Measurements from ENCODE around the gene HEXD. TPM values are rescaled to one million over a fixed set of nuclear protein-coding genes. Genes with fewer than 3 reads are reported as not detected.
"Not testable (repeated sequence)": the region's sequence is repeated elsewhere in the genome, so short reads cannot be mapped to it uniquely, and the experiment has no call there.

Gene HEXD
- total and polyA plus RNA-seq, 2 donors: 13.8 to 40.5 TPM

DNA sequence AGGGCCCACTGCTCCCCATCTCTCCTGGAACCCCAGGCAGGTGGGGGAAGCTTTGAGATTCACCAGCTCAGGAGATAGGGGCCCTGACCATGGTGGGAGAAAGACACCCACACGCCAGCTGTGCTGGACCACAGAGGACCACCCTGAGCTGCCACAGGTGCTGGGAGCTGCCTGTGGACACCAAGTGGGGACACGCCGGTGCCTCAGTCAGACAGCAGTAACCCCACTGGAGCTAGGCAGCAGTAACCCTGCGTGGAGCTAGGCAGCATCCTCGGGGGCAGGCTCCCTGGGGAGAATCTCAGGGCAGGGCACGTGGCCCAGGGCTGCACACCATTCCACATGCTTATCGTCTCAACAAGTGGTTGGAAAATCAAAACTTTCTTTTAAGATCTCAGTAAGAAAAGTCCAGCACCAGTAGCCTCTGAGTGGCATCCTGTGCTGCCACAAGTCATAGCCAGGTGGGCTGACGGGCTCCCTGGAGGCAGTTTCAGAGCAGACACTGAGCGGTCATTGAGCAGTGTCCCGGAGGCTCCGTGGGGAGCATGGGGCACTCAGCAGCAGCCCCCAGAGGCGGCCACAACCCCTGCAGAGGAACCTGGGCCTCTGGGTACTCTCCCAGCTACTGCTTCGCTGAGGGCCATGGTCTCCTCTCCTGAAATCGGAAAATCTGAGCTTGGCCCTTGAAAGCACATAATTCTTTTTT, 8.0 kb upstream of the HEXD start:
- no peak overlapping the region for H3K27ac ChIP-seq (ENCODE audit: low read depth)
- H3K36me3 ChIP-seq (ENCODE audit: insufficient read depth): no peaks in the 10 kb centered on the region
- no peak for DNase-seq (ENCODE audit: extremely low spot score)
- H3K4me1 ChIP-seq (ENCODE audit: insufficient read depth): no peaks in the 10 kb centered on the region
- no peak overlapping the region for H3K4me3 ChIP-seq (ENCODE audit: low read depth, low read length)
- 83% methylated on average over 14 of the region's 14 CpGs for WGBS

- Histone ChIP-seq H3K36me3 (ENCODE audit: insufficient read depth) (no peaks in the 10 kb centered on the region), H3K27ac (ENCODE audit: low read depth) (no peak overlapping the region), H3K4me3 (ENCODE audit: low read depth, low read length) (no peak overlapping the region), H3K4me1 (ENCODE audit: insufficient read depth) (no peaks in the 10 kb centered on the region)
- DNase-seq (ENCODE audit: extremely low spot score): no peak
- 94% methylated on average over 24 of the region's 24 CpGs for WGBS
Measured at GRCh38 chr17:82411396-82412053, 6.6 kb upstream of the HEXD start.

GRCh38 chr17:82412081-82412480, 6.1 kb upstream of the HEXD start:
- not testable (repeated sequence) for DNase-seq (ENCODE audit: extremely low spot score); H3K4me3 ChIP-seq (ENCODE audit: low read depth, low read length); H3K36me3 ChIP-seq (ENCODE audit: insufficient read depth); H3K27ac ChIP-seq (ENCODE audit: low read depth); H3K4me1 ChIP-seq (ENCODE audit: insufficient read depth)
- WGBS: 94% methylated on average over 16 of the region's 16 CpGs

- Histone ChIP-seq H3K4me3 (ENCODE audit: low read depth, low read length) (no peak overlapping the region), H3K36me3 (ENCODE audit: insufficient read depth) (no peaks in the 10 kb centered on the region), H3K4me1 (ENCODE audit: insufficient read depth) (no peaks in the 10 kb centered on the region), H3K27ac (ENCODE audit: low read depth) (no peak overlapping the region)
- WGBS: 88% methylated on average over 29 of the region's 29 CpGs
- no peak for DNase-seq (ENCODE audit: extremely low spot score)
Measured at GRCh38 chr17:82412535-82413520, 5.3 kb upstream of the HEXD start.

DNA sequence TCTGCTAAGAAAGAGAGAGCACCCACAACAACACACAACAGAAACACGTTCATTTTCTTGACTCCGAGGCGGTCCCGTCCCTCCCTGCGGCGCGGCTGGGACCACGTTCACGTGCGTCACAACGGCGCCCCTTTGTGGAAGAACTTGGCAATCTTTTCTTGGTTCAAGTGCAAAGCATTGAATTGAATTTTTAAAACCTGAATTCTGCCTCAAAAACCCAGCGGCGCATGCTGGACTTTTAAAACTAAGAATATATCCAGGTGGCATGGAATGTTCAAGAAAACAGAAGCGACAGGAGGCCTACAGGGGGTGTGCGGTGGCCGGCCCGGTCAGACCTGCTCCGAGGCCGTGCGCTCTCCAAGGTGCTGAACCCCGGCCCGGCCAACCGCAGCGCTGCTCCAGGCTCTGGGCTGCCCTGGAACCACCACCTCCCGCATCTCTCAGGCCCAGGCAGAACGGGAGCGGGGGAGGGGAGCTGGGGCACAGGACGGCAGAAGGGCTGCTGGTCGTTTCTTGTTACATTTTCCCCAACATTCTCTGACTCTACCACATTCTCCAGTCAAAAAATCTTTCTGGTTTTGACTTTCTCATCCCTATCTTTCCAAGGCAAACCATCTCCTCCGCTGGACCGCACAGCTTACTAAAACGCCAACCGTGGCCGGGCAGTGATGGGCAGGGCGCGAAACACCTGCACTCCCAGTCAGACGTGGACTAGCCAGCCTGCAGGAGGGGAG, 3.4 kb upstream of the HEXD start:
- Histone ChIP-seq H3K27ac (ENCODE audit: low read depth) (no peak overlapping the region), H3K4me3 (ENCODE audit: low read depth, low read length) (no peak overlapping the region), H3K4me1 (ENCODE audit: insufficient read depth) (no peaks in the 10 kb centered on the region), H3K36me3 (ENCODE audit: insufficient read depth) (no peaks in the 10 kb centered on the region)
- 20% methylated on average over 38 of the region's 38 CpGs for WGBS
- DNase-seq (ENCODE audit: extremely low spot score): no peak

GRCh38 chr17:82415336-82415735, 2.8 kb upstream of the HEXD start:
- Histone ChIP-seq H3K4me1 (ENCODE audit: insufficient read depth) (no peaks in the 10 kb centered on the region), H3K4me3 (ENCODE audit: low read depth, low read length) (no peak overlapping the region), H3K36me3 (ENCODE audit: insufficient read depth) (no peaks in the 10 kb centered on the region), H3K27ac (ENCODE audit: low read depth) (no peak overlapping the region)
- DNase-seq (ENCODE audit: extremely low spot score): no peak
- 89% methylated on average over 26 of the region's 26 CpGs for WGBS

DNA sequence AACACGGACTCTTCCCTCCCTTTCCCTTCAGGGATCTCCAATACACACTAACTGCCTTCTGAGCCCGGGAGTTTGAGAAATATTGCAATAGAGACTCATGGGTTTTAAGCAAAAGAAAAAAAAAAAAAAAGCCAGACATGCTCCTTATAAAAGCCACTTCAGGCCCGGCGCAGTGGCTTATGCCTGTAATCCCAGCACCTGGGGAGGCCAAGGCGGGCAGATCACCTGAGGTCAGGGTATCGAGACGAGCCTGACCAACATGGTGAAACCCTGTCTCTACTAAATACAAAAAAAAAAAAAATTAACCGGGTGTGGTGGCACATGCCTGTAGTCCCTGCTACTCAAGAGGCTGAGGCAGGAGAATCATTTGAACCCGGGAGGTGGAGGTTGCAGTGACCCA, 2.4 kb upstream of the HEXD start:
- no peak overlapping the region for H3K4me3 ChIP-seq (ENCODE audit: low read depth, low read length)
- no peak for DNase-seq (ENCODE audit: extremely low spot score)
- no peaks in the 10 kb centered on the region for H3K36me3 ChIP-seq (ENCODE audit: insufficient read depth)
- no peak overlapping the region for H3K27ac ChIP-seq (ENCODE audit: low read depth)
- H3K4me1 ChIP-seq (ENCODE audit: insufficient read depth): no peaks in the 10 kb centered on the region
- 90% methylated on average over 9 of the region's 9 CpGs for WGBS

- Histone ChIP-seq H3K36me3 (ENCODE audit: insufficient read depth) (no peaks in the 10 kb centered on the region), H3K27ac (ENCODE audit: low read depth) (no peak overlapping the region), H3K4me1 (ENCODE audit: insufficient read depth) (no peaks in the 10 kb centered on the region), H3K4me3 (ENCODE audit: low read depth, low read length) (no peak overlapping the region)
- WGBS: 95% methylated on average over 4 of the region's 4 CpGs
- DNase-seq (ENCODE audit: extremely low spot score): no peak
Measured at GRCh38 chr17:82416264-82416663, 1.9 kb upstream of the HEXD start.

DNA sequence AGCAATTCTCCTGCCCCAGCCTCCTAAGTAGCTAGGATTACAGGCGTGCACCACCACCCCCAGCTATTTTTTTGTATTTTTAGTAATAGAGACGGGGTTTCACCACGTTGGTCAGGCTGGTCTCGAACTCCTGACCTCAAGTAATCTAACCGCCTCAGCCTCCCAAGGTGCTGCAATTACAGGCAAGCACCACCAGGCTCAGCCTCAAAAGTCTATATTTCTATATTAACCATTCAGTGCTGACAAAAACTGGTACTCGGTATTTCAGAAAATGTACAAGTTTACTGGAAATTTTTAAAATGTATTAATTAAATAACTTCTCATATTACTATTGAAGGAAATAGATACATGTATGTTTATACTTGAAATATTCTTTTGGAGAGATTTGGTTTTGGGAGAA, 1.4 kb upstream of the HEXD start:
- Histone ChIP-seq H3K27ac (ENCODE audit: low read depth) (no peak overlapping the region), H3K4me3 (ENCODE audit: low read depth, low read length) (no peak overlapping the region), H3K36me3 (ENCODE audit: insufficient read depth) (no peaks in the 10 kb centered on the region), H3K4me1 (ENCODE audit: insufficient read depth) (no peaks in the 10 kb centered on the region)
- WGBS: 90% methylated on average over 6 of the region's 6 CpGs
- no peak for DNase-seq (ENCODE audit: extremely low spot score)

GRCh38 chr17:82419540-82419939, 1.4 kb downstream of the HEXD start:
- no peak overlapping the region for H3K4me3 ChIP-seq (ENCODE audit: low read depth, low read length)
- H3K27ac ChIP-seq (ENCODE audit: low read depth): no peak overlapping the region
- H3K36me3 ChIP-seq (ENCODE audit: insufficient read depth): no peaks in the 10 kb centered on the region
- H3K4me1 ChIP-seq (ENCODE audit: insufficient read depth): no peaks in the 10 kb centered on the region
- no peak for DNase-seq (ENCODE audit: extremely low spot score)
- 92% methylated on average over 2 of the region's 2 CpGs for WGBS

DNA sequence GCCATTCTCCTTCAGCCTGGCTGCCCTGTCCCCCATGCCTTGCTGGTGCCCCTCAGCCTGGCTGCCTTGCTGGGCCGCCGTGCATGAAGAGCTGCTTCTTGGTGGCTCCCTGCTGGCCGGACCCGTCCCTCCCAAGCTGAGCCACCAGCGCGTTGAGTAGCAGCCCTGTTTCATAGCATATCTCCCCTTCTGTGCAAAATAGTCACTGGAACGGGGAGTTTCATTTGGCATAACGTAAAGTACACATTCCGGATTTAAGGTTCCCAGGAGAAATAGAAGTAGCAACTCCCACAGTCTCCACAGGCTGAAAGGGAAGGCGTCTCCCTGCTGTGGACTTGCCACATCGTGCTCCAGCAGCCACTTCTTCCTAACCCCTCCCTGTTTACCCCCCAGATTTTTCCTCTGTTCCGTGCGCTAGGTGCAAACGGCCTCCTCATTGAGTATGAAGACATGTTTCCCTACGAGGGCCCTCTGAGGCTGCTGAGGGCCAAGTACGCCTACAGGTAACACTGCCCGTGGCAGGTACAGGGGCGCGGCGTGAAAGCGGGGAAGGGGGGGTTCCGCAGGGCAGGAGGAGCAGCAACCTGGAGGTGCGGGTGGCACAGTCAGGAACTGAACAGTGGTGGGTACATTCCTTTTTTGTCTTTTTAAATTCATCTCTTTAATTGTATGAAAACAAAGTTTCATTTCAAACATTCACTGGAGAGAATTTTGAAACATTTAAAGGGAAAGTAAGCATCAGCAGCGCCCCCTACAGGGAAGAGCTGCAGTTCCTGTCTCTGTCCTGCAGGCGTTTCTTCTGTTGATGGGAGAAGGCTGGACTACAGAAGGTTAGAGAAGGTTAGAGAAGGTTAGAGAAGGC, 6.1 kb downstream of the HEXD start:
- WGBS: 81% methylated on average over 25 of the region's 25 CpGs
- no peaks in the 10 kb centered on the region for H3K4me1 ChIP-seq (ENCODE audit: insufficient read depth)
- no peak for DNase-seq (ENCODE audit: extremely low spot score)
- no peak overlapping the region for H3K4me3 ChIP-seq (ENCODE audit: low read depth, low read length)
- no peak overlapping the region for H3K27ac ChIP-seq (ENCODE audit: low read depth)
- no peaks in the 10 kb centered on the region for H3K36me3 ChIP-seq (ENCODE audit: insufficient read depth)

DNA sequence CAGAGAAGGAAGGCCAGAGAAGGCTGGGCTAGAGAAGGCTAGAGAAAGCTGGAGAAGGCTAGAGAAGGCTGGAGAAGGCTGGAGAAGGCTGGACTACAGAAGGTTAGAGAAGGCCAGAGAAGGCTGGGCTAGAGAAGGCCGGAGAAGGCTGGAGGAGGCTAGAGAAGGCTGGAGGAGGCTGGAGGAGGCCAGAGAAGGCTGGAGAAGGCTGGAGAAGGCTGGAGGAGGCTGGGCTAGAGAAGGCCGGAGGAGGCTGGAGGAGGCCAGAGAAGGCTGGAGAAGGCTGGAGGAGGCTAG, 6.7 kb downstream of the HEXD start:
- DNase-seq (ENCODE audit: extremely low spot score): no peak
- 96% methylated on average over 2 of the region's 2 CpGs for WGBS
- Histone ChIP-seq H3K27ac (ENCODE audit: low read depth) (no peak overlapping the region), H3K4me3 (ENCODE audit: low read depth, low read length) (no peak overlapping the region), H3K4me1 (ENCODE audit: insufficient read depth) (no peaks in the 10 kb centered on the region), H3K36me3 (ENCODE audit: insufficient read depth) (no peaks in the 10 kb centered on the region)

- no peak overlapping the region for H3K4me3 ChIP-seq (ENCODE audit: low read depth, low read length)
- DNase-seq (ENCODE audit: extremely low spot score): no peak
- no peaks in the 10 kb centered on the region for H3K4me1 ChIP-seq (ENCODE audit: insufficient read depth)
- 98% methylated on average over 3 of the region's 3 CpGs for WGBS
- H3K27ac ChIP-seq (ENCODE audit: low read depth): no peak overlapping the region
- no peaks in the 10 kb centered on the region for H3K36me3 ChIP-seq (ENCODE audit: insufficient read depth)
Measured at GRCh38 chr17:82428546-82428945, 10.4 kb downstream of the HEXD start.

Data from urinary bladder (tissue), 4 donors.